Measurements from ENCODE around the gene RBBP5.

Gene RBBP5

GRCh38 chr1:205121660-205122488 lies at the start of gene RBBP5:
TSS of gene RBBP5 (minus strand) at chr1:205121978. CDS start at chr1:205121873, 105 bp downstream.
- no peaks in the 10 kb centered on the region for H4K20me1 ChIP-seq (ENCODE audit: insufficient read depth, low read length)
- no peaks in the 10 kb centered on the region for H3K9me2 ChIP-seq (ENCODE audit: low read depth, low read length)
- H3K4me2 ChIP-seq (ENCODE audit: low read length) = peak within 1 kb of the TSS; percentile 89
- no peaks in the 10 kb centered on the region for H3K9me3 ChIP-seq (ENCODE audit: low read length)
- H3K9ac ChIP-seq (ENCODE audit: low read length) = peak within 1 kb of the TSS; percentile 87
- peak within 1 kb of the TSS; percentile 76 for H3K4me3 ChIP-seq (ENCODE audit: low read depth, low read length, poor library complexity, severe bottlenecking)
- H3F3A ChIP-seq (ENCODE audit: insufficient read depth, low read length) = no peaks in the 10 kb centered on the region
- H3K27ac ChIP-seq (ENCODE audit: low read depth, low read length, poor library complexity, severe bottlenecking) = peak within 1 kb of the TSS; percentile 74
- H3K27me3 ChIP-seq (ENCODE audit: insufficient read depth, low read length) = no peaks in the 10 kb centered on the region
- TF ChIP-seq EZH2 (IDR thresholded peaks at IDR 0.05; ENCODE audit: borderline replicate concordance, low read length) (no peak), CTCF (IDR thresholded peaks at IDR 0.05; ENCODE audit: low read length) (peak; percentile 87)
- peaks cover 38% of the 10 kb centered on the region for H3K4me1 ChIP-seq (ENCODE audit: insufficient read depth, low read length, severe bottlenecking)
- H3K79me2 ChIP-seq (ENCODE audit: insufficient read depth, low read length) = peaks cover 36% of the 10 kb centered on the region
- peaks cover 7% of the 10 kb centered on the region; the same call in 1 of the 2 replicates for H3K36me3 ChIP-seq (ENCODE audit: insufficient read depth, low read length)
- peak within 1 kb of the TSS; percentile 77 for H2AFZ ChIP-seq (ENCODE audit: low read length)

- Histone ChIP-seq H3K9me2 (ENCODE audit: low read depth, low read length) (no peaks in the 10 kb centered on the region), H3K9me3 (ENCODE audit: low read length) (no peaks in the 10 kb centered on the region), H3K36me3 (ENCODE audit: insufficient read depth, low read length) (no peaks in the 10 kb centered on the region), H3K27ac (ENCODE audit: low read depth, low read length, poor library complexity, severe bottlenecking) (no peak overlapping the region), H3K79me2 (ENCODE audit: insufficient read depth, low read length) (no peaks in the 10 kb centered on the region), H3K4me3 (ENCODE audit: low read depth, low read length, poor library complexity, severe bottlenecking) (no peak overlapping the region), H3F3A (ENCODE audit: insufficient read depth, low read length) (no peaks in the 10 kb centered on the region), H3K4me1 (ENCODE audit: insufficient read depth, low read length, severe bottlenecking) (no peaks in the 10 kb centered on the region), H3K9ac (ENCODE audit: low read length) (no peak overlapping the region), H4K20me1 (ENCODE audit: insufficient read depth, low read length) (no peaks in the 10 kb centered on the region), H2AFZ (ENCODE audit: low read length) (no peak overlapping the region), H3K27me3 (ENCODE audit: insufficient read depth, low read length) (no peaks in the 10 kb centered on the region), H3K4me2 (ENCODE audit: low read length) (no peak overlapping the region)
- TF ChIP-seq CTCF (IDR thresholded peaks at IDR 0.05; ENCODE audit: low read length) (no peak), EZH2 (IDR thresholded peaks at IDR 0.05; ENCODE audit: borderline replicate concordance, low read length) (no peak)
Measured at GRCh38 chr1:205171369-205171768, 49.6 kb upstream of the RBBP5 start.

- Histone ChIP-seq H3K27me3 (ENCODE audit: insufficient read depth, low read length) (no peaks in the 10 kb centered on the region), H2AFZ (ENCODE audit: low read length) (no peak overlapping the region), H3F3A (ENCODE audit: insufficient read depth, low read length) (no peaks in the 10 kb centered on the region), H3K9ac (ENCODE audit: low read length) (no peak overlapping the region), H3K9me3 (ENCODE audit: low read length) (no peaks in the 10 kb centered on the region), H3K27ac (ENCODE audit: low read depth, low read length, poor library complexity, severe bottlenecking) (no peak overlapping the region), H3K9me2 (ENCODE audit: low read depth, low read length) (no peaks in the 10 kb centered on the region), H3K4me1 (ENCODE audit: insufficient read depth, low read length, severe bottlenecking) (no peaks in the 10 kb centered on the region), H3K4me2 (ENCODE audit: low read length) (no peak overlapping the region), H3K4me3 (ENCODE audit: low read depth, low read length, poor library complexity, severe bottlenecking) (no peak overlapping the region), H3K36me3 (ENCODE audit: insufficient read depth, low read length) (no peaks in the 10 kb centered on the region), H3K79me2 (ENCODE audit: insufficient read depth, low read length) (no peaks in the 10 kb centered on the region), H4K20me1 (ENCODE audit: insufficient read depth, low read length) (no peaks in the 10 kb centered on the region)
- TF ChIP-seq CTCF (IDR thresholded peaks at IDR 0.05; ENCODE audit: low read length) (no peak), EZH2 (IDR thresholded peaks at IDR 0.05; ENCODE audit: borderline replicate concordance, low read length) (no peak)
Measured at GRCh38 chr1:205170532-205171269, 48.9 kb upstream of the RBBP5 start.

All from OCI-LY1 (cell line).